ENCODE data around the gene POU2F2.

POU2F2 gene

GRCh38 chr19:42037649-42038048 lies 94.6 kb downstream of the POU2F2 start:
- H3K4me3 ChIP-seq (ENCODE audit: low read depth, low read length) = no peak overlapping the region
- TF ChIP-seq CTCF (IDR thresholded peaks at IDR 0.05; ENCODE audit: insufficient read depth, low read length, missing control alignments) = no peak
- ChIA-PET POLR2A (interaction anchor here (0.8 kb wide), 1 partner anchor 78 kb away, joined by 3 read pairs; the partner anchor contains the start of gene RABAC1), CTCF (interaction anchor here (1.3 to 2.7 kb wide), 5 partner anchors 9 to 139 kb away, joined by 3 to 12 read pairs (median 5); no protein-coding TSS in a partner anchor)
- DNase-seq (ENCODE audit: low read depth, low spot score) = no peak

Data from AG04449 (cell line).